ENCODE data around the gene CIAO2B.

GRCh38 chr16:66908762-66909559 lies 25.2 kb downstream of the CIAO2B start:
- TF ChIP-seq TSHZ2 (CRISPR knock-in tag; IDR thresholded peaks at IDR 0.05) (no peak), RARB (CRISPR knock-in tag; IDR thresholded peaks at IDR 0.05) (no peak), PATZ1 (CRISPR knock-in tag; IDR thresholded peaks at IDR 0.05; ENCODE audit: borderline replicate concordance) (no peak), ARNTL (CRISPR knock-in tag; IDR thresholded peaks at IDR 0.05; ENCODE audit: borderline replicate concordance, low read depth) (no peak), SNAI2 (CRISPR knock-in tag; IDR thresholded peaks at IDR 0.05) (no peak), ESRRG (CRISPR knock-in tag; IDR thresholded peaks at IDR 0.05) (no peak), ZNF8 (CRISPR knock-in tag; IDR thresholded peaks at IDR 0.05) (no peak), GLIS3 (CRISPR knock-in tag; IDR thresholded peaks at IDR 0.05) (no peak), TOX (CRISPR knock-in tag; IDR thresholded peaks at IDR 0.05; ENCODE audit: borderline replicate concordance) (no peak), ZFP30 (CRISPR knock-in tag; IDR thresholded peaks at IDR 0.05) (no peak), ZFP3 (CRISPR knock-in tag; IDR thresholded peaks at IDR 0.05) (no peak), OSR1 (CRISPR knock-in tag; IDR thresholded peaks at IDR 0.05) (no peak)
